NT2/D1 (cell line): ENCODE results near the gene PIK3IP1.

ENCODE experiments used
- SUZ12 ChIP-seq: IDR thresholded peaks from 2 replicates; pipeline ENCODE4 v1.6.1; 2011; ENCODE audit not compliant: insufficient read length, insufficient read depth; ENCODE audit errors: extremely low read depth
- YY1 ChIP-seq: IDR thresholded peaks from 2 replicates; pipeline ENCODE4 v1.6.1; 2011; ENCODE audit not compliant: insufficient read length, insufficient read depth
- ZNF274 ChIP-seq: IDR thresholded peaks from 2 replicates; pipeline ENCODE4 v1.6.1; 2011; ENCODE audit warnings: mild to moderate bottlenecking, low read depth, low read length

GRCh38 chr22:31341386-31342088 lies 49.2 kb upstream of the PIK3IP1 start:
- TF ChIP-seq ZNF274, result no peak
- TF ChIP-seq YY1, result no peak
- TF ChIP-seq SUZ12, result no peak
